DND-41 (cell line): Measurements from ENCODE around the gene CACNA1H.

Experiments used
- ATAC-seq: fragments of 200-7000 bp; cut with Tn5 transposase; 3 replicates; pipeline ENCODE4 v1.9.1; 2021; ENCODE audit warnings: low read depth; ENCODE audit not compliant: insufficient read depth
- DNase-seq: peaks from one replicate; pipeline ENCODE4 v3.0.0-alpha.2; 2020
- H2AFZ ChIP-seq: 2 replicates; pipeline ENCODE4 v1.6.0; 2012; ENCODE audit warnings: low read depth, low read length
- H3K27ac ChIP-seq: 2 replicates; pipeline ENCODE4 v1.5.1; 2012; ENCODE audit warnings: low read length, inconsistent platforms
- H3K27me3 ChIP-seq: fragments of 200-600 bp; sonication (generic); 2 replicates; pipeline ENCODE4 v1.6.0; 2012; ENCODE audit warnings: low read length, mild to moderate bottlenecking, inconsistent platforms; ENCODE audit not compliant: insufficient read depth, poor library complexity
- H3K36me3 ChIP-seq: 2 replicates; pipeline ENCODE4 v1.5.1; 2012; ENCODE audit warnings: low read length, inconsistent platforms; ENCODE audit not compliant: insufficient read depth
- H3K4me1 ChIP-seq: 2 replicates; pipeline ENCODE4 v1.5.1; 2012; ENCODE audit warnings: mild to moderate bottlenecking, low read length; ENCODE audit not compliant: insufficient read depth
- H3K4me2 ChIP-seq: 2 replicates; pipeline ENCODE4 v1.6.0; 2012; ENCODE audit warnings: mild to moderate bottlenecking, moderate library complexity, low read length, inconsistent platforms; ENCODE audit not compliant: insufficient read depth
- H3K4me3 ChIP-seq, 2 experiments: fragments of 200-600 bp in 1 of 2; shearing (Covaris generic) in 1 of 2; 2 replicates each; pipeline ENCODE4 v1.5.1; 2012 to 2016; ENCODE audit warnings: inconsistent platforms in 2 of 2, low read length in 2 of 2, mild to moderate bottlenecking in 2 of 2, low read depth in 1 of 2, moderate library complexity in 1 of 2
- H3K79me2 ChIP-seq: 2 replicates; pipeline ENCODE4 v1.6.0; 2012; ENCODE audit warnings: low read length, inconsistent platforms; ENCODE audit not compliant: insufficient read depth
- H3K9ac ChIP-seq: 2 replicates; pipeline ENCODE4 v1.6.0; 2012; ENCODE audit warnings: low read depth, mild to moderate bottlenecking, inconsistent platforms, low read length, moderate library complexity
- H3K9me3 ChIP-seq: 2 replicates; pipeline ENCODE4 v1.5.1; 2012; ENCODE audit warnings: low read length, moderate library complexity, mild to moderate bottlenecking, inconsistent platforms; ENCODE audit not compliant: insufficient read depth, severe bottlenecking
- H4K20me1 ChIP-seq: 2 replicates; pipeline ENCODE4 v1.6.0; 2012; ENCODE audit warnings: low read length; ENCODE audit not compliant: insufficient read depth
- CTCF ChIP-seq: IDR thresholded peaks from 2 replicates; pipeline ENCODE4 v1.5.1; 2012; ENCODE audit warnings: borderline replicate concordance, low read length, moderate library complexity, mild to moderate bottlenecking; ENCODE audit not compliant: poor library complexity, severe bottlenecking; ENCODE audit errors: extremely low read depth
- EZH2 ChIP-seq: IDR thresholded peaks from 3 replicates; pipeline ENCODE4 v1.6.1; 2012; ENCODE audit warnings: borderline replicate concordance, low read depth, mild to moderate bottlenecking, moderate library complexity, low read length, inconsistent platforms; ENCODE audit not compliant: severe bottlenecking

The CACNA1H gene

GRCh38 chr16:1132431-1132830 is 20.5 kb upstream of the CACNA1H start:
- ATAC-seq: no peak
- H3K36me3 ChIP-seq: no peaks in the 10 kb centered on the region
- no peak overlapping the region for H3K4me3 ChIP-seq
- no peak overlapping the region for H3K4me2 ChIP-seq
- H3K79me2 ChIP-seq: no peaks in the 10 kb centered on the region
- H3K27me3 ChIP-seq: no peaks in the 10 kb centered on the region
- H2AFZ ChIP-seq: no peak overlapping the region
- no peak overlapping the region for H3K9ac ChIP-seq
- H3K4me1 ChIP-seq: no peaks in the 10 kb centered on the region
- H3K9me3 ChIP-seq: no peaks in the 10 kb centered on the region
- no peaks in the 10 kb centered on the region for H4K20me1 ChIP-seq
- no peak for TF ChIP-seq CTCF
- no peak for TF ChIP-seq EZH2
- DNase-seq: no peak
- H3K27ac ChIP-seq: no peak overlapping the region

GRCh38 chr16:1133271-1133670 is 19.6 kb upstream of the CACNA1H start:
- no peaks in the 10 kb centered on the region for H3K36me3 ChIP-seq
- no peak overlapping the region for H2AFZ ChIP-seq
- no peak overlapping the region for H3K9ac ChIP-seq
- H3K4me2 ChIP-seq: no peak overlapping the region
- no peaks in the 10 kb centered on the region for H3K79me2 ChIP-seq
- no peaks in the 10 kb centered on the region for H3K27me3 ChIP-seq
- DNase-seq (no peak), ATAC-seq (no peak)
- H3K9me3 ChIP-seq: no peaks in the 10 kb centered on the region
- TF ChIP-seq CTCF: no peak
- TF ChIP-seq EZH2: no peak
- H3K27ac ChIP-seq: no peak overlapping the region
- no peaks in the 10 kb centered on the region for H4K20me1 ChIP-seq
- H3K4me3 ChIP-seq: no peak overlapping the region
- no peaks in the 10 kb centered on the region for H3K4me1 ChIP-seq

- TF ChIP-seq CTCF: no peak
- TF ChIP-seq EZH2: no peak
- no peak overlapping the region for H3K27ac ChIP-seq
- H3K9me3 ChIP-seq: no peaks in the 10 kb centered on the region
- no peaks in the 10 kb centered on the region for H3K27me3 ChIP-seq
- H3K9ac ChIP-seq: no peak overlapping the region
- no peaks in the 10 kb centered on the region for H3K79me2 ChIP-seq
- DNase-seq (no peak), ATAC-seq (no peak)
- no peak overlapping the region for H2AFZ ChIP-seq
- no peaks in the 10 kb centered on the region for H4K20me1 ChIP-seq
- H3K4me1 ChIP-seq: no peaks in the 10 kb centered on the region
- no peak overlapping the region for H3K4me2 ChIP-seq
- H3K4me3 ChIP-seq: no peak overlapping the region
- no peaks in the 10 kb centered on the region for H3K36me3 ChIP-seq
Measured at GRCh38 chr16:1133810-1134520, 18.9 kb upstream of the CACNA1H start.
